ENCODE data around the gene PDGFRB.

GRCh38 chr5:150163035-150163434 is 7.4 kb upstream of the PDGFRB start:
- TF ChIP-seq SMC3 (conservative IDR thresholded peaks at IDR 0.05; ENCODE audit: poor library complexity): no peak
- TF ChIP-seq, protein P1, sequence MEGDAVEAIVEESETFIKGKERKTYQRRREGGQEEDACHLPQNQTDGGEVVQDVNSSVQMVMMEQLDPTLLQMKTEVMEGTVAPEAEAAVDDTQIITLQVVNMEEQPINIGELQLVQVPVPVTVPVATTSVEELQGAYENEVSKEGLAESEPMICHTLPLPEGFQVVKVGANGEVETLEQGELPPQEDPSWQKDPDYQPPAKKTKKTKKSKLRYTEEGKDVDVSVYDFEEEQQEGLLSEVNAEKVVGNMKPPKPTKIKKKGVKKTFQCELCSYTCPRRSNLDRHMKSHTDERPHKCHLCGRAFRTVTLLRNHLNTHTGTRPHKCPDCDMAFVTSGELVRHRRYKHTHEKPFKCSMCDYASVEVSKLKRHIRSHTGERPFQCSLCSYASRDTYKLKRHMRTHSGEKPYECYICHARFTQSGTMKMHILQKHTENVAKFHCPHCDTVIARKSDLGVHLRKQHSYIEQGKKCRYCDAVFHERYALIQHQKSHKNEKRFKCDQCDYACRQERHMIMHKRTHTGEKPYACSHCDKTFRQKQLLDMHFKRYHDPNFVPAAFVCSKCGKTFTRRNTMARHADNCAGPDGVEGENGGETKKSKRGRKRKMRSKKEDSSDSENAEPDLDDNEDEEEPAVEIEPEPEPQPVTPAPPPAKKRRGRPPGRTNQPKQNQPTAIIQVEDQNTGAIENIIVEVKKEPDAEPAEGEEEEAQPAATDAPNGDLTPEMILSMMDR (IDR thresholded peaks at IDR 0.05; ENCODE audit: poor library complexity, severe bottlenecking): no peak
- TF ChIP-seq POLR2AphosphoS5 (IDR thresholded peaks at IDR 0.05): no peak
- no peak for TF ChIP-seq EZH2 (IDR thresholded peaks at IDR 0.05; ENCODE audit: borderline replicate concordance, insufficient read depth, low read length, poor library complexity, severe bottlenecking)
- no peak for TF ChIP-seq MXI1 (conservative IDR thresholded peaks at IDR 0.05; ENCODE audit: poor library complexity, severe bottlenecking)
- TF ChIP-seq EP300 (conservative IDR thresholded peaks at IDR 0.05; ENCODE audit: poor library complexity, severe bottlenecking): no peak
- TF ChIP-seq TAF1 (IDR thresholded peaks at IDR 0.05; ENCODE audit: low read depth): no peak
- TF ChIP-seq RAD21 (conservative IDR thresholded peaks at IDR 0.05): no peak
- TF ChIP-seq, protein P2, sequence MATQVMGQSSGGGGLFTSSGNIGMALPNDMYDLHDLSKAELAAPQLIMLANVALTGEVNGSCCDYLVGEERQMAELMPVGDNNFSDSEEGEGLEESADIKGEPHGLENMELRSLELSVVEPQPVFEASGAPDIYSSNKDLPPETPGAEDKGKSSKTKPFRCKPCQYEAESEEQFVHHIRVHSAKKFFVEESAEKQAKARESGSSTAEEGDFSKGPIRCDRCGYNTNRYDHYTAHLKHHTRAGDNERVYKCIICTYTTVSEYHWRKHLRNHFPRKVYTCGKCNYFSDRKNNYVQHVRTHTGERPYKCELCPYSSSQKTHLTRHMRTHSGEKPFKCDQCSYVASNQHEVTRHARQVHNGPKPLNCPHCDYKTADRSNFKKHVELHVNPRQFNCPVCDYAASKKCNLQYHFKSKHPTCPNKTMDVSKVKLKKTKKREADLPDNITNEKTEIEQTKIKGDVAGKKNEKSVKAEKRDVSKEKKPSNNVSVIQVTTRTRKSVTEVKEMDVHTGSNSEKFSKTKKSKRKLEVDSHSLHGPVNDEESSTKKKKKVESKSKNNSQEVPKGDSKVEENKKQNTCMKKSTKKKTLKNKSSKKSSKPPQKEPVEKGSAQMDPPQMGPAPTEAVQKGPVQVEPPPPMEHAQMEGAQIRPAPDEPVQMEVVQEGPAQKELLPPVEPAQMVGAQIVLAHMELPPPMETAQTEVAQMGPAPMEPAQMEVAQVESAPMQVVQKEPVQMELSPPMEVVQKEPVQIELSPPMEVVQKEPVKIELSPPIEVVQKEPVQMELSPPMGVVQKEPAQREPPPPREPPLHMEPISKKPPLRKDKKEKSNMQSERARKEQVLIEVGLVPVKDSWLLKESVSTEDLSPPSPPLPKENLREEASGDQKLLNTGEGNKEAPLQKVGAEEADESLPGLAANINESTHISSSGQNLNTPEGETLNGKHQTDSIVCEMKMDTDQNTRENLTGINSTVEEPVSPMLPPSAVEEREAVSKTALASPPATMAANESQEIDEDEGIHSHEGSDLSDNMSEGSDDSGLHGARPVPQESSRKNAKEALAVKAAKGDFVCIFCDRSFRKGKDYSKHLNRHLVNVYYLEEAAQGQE (IDR thresholded peaks at IDR 0.05; ENCODE audit: borderline replicate concordance): no peak

Measured in neural cell (in vitro differentiated cells).